NK-92 (cell line): ENCODE data around the gene CTSC.
"Not testable (repeated sequence)": the region's sequence is repeated elsewhere in the genome, so short reads cannot be mapped to it uniquely, and the experiment has no call there.

Experiments
- DNase-seq: peaks from one replicate; lab custom pipeline; 2025; ENCODE audit not compliant: unreplicated experiment; lab: John Stamatoyannopoulos, UW

CTSC gene

GRCh38 chr11:88353386-88353785 lies 15.8 kb upstream of the CTSC start:
- DNase-seq: no peak

GRCh38 chr11:88352139-88352538 lies 14.6 kb upstream of the CTSC start:
- DNase-seq: no peak

- DNase-seq: no peak
Measured at GRCh38 chr11:88348870-88349269, 11.3 kb upstream of the CTSC start.

- no peak for DNase-seq
Measured at GRCh38 chr11:88345949-88346348, 8.4 kb upstream of the CTSC start.

- no peak for DNase-seq
Measured at GRCh38 chr11:88345408-88345807, 7.9 kb upstream of the CTSC start.

GRCh38 chr11:88344869-88345268 lies 7.3 kb upstream of the CTSC start:
- DNase-seq: no peak

- no peak for DNase-seq
Measured at GRCh38 chr11:88341522-88342251, 4.2 kb upstream of the CTSC start.

- no peak for DNase-seq
Measured at GRCh38 chr11:88340366-88340935, 2.9 kb upstream of the CTSC start.

- no peak for DNase-seq
Measured at GRCh38 chr11:88337987-88338668, 592 bp upstream of the CTSC start.

GRCh38 chr11:88335284-88335683 lies 2.3 kb downstream of the CTSC start:
- no peak for DNase-seq

GRCh38 chr11:88333862-88334261 lies 3.7 kb downstream of the CTSC start:
- DNase-seq: no peak

GRCh38 chr11:88332851-88333250 lies 4.7 kb downstream of the CTSC start:
- no peak for DNase-seq

- DNase-seq: no peak
Measured at GRCh38 chr11:88330826-88331428, 6.6 kb downstream of the CTSC start.

GRCh38 chr11:88329563-88330250 lies 7.8 kb downstream of the CTSC start:
- no peak for DNase-seq

GRCh38 chr11:88327462-88328143 lies 9.9 kb downstream of the CTSC start:
- no peak for DNase-seq

- no peak for DNase-seq
Measured at GRCh38 chr11:88327061-88327460, 10.5 kb downstream of the CTSC start.

- no peak for DNase-seq
Measured at GRCh38 chr11:88326099-88326498, 11.4 kb downstream of the CTSC start.

GRCh38 chr11:88324562-88325345 lies 12.8 kb downstream of the CTSC start:
- no peak for DNase-seq

- not testable (repeated sequence) for DNase-seq
Measured at GRCh38 chr11:88322881-88323280, 14.7 kb downstream of the CTSC start.

- DNase-seq: not testable (repeated sequence)
Measured at GRCh38 chr11:88321412-88321811, 16.1 kb downstream of the CTSC start.
